A549 (cell line): ENCODE measurements around the gene NDUFA8.

Source experiments
- CBX2 ChIP-seq: fragments of 200-600 bp; sonication (generic); IDR thresholded peaks from 2 replicates; pipeline ENCODE4 v1.6.1; 2016; ENCODE audit warnings: low read depth, mild to moderate bottlenecking, borderline replicate concordance
- CHD2 ChIP-seq: fragments of 150-350 bp; IDR thresholded peaks from 2 replicates; pipeline ENCODE4 v1.6.1; 2014; ENCODE audit warnings: low read length; ENCODE audit not compliant: partially characterized antibody
- CTCF ChIP-seq: fragments of >200 bp; sonication (Bioruptor Twin); formaldehyde crosslinking; IDR thresholded peaks from 3 replicates; pipeline ENCODE4 v1.5.1; 2016
- MAX ChIP-seq: IDR thresholded peaks from 2 replicates; pipeline ENCODE4 v1.6.1; 2012
- NFE2L2 ChIP-seq: fragments of 150-350 bp; conservative IDR thresholded peaks from 2 replicates; pipeline ENCODE4 v1.6.1; 2014; ENCODE audit warnings: low read length
- NPAS2 ChIP-seq: fragments of 250-450 bp; sonication (Bioruptor Pico); IDR thresholded peaks from 2 replicates; pipeline ENCODE4 v1.8.0; 2022; ENCODE audit warnings: mild to moderate bottlenecking, moderate library complexity, borderline replicate concordance
- RAD21 ChIP-seq, 2 experiments: fragments of >200 bp in 1 of 2; sonication (Bioruptor Twin) in 1 of 2; formaldehyde crosslinking in 1 of 2; IDR thresholded peaks in 1 of 2; conservative IDR thresholded peaks in 1 of 2; 2 replicates in 1 of 2; 3 replicates in 1 of 2; pipeline ENCODE4 v1.6.1; 2012 to 2018; ENCODE audit warnings: inconsistent platforms in 1 of 2
- RNF2 ChIP-seq: fragments of 200-600 bp; sonication (generic); IDR thresholded peaks from 2 replicates; pipeline ENCODE4 v1.6.1; 2016; ENCODE audit warnings: low read depth, mild to moderate bottlenecking, antibody characterized with exemption, moderate library complexity, borderline replicate concordance
- SREBF2 ChIP-seq: fragments of 450-650 bp; IDR thresholded peaks from 2 replicates; pipeline ENCODE4 v1.6.1; 2014; ENCODE audit warnings: mild to moderate bottlenecking, moderate library complexity
- ZNF302 ChIP-seq: fragments of 250-450 bp; sonication (Bioruptor Pico); IDR thresholded peaks from 2 replicates; pipeline ENCODE4 v1.9.0; 2021; ENCODE audit warnings: inconsistent platforms, mild to moderate bottlenecking, moderate library complexity

- TF ChIP-seq RAD21 (conservative IDR thresholded peaks at IDR 0.05 in 1 of 2, IDR thresholded peaks at IDR 0.05 in 1 of 2) (no peak; a peak in 1 of 5 replicates), SREBF2 (no peak), NFE2L2 (no peak), NPAS2 (no peak), ZNF302 (CRISPR knock-in tag) (no peak), RNF2 (no peak), CTCF (no peak; the same call in none of the 3 replicates), MAX (no peak), CBX2 (no peak), CHD2 (no peak)
These were observed 33.9 kb downstream of the NDUFA8 start for GRCh38 chr9:122125509-122126330.
